AG10803 (cell line): ENCODE measurements around the gene PEA15.

Experiments
- DNase-seq: peaks from one replicate; pipeline ENCODE4 v3.0.0; 2010; ENCODE audit warnings: low read depth
- H3K4me3 ChIP-seq: 2 replicates; pipeline ENCODE4 v1.5.1; 2011; ENCODE audit warnings: mild to moderate bottlenecking, low read length, control low read depth
- CTCF ChIP-seq: conservative IDR thresholded peaks from 2 replicates; pipeline ENCODE4 v1.5.1; 2011; ENCODE audit warnings: mild to moderate bottlenecking, low read length, control low read depth, inconsistent platforms

The PEA15 gene

GRCh38 chr1:160200786-160201185 is 4.4 kb upstream of the PEA15 start:
- DNase-seq: no peak
- TF ChIP-seq CTCF: no peak
- no peak overlapping the region for H3K4me3 ChIP-seq

GRCh38 chr1:160204526-160205241 is 500 bp upstream of the PEA15 start:
- H3K4me3 ChIP-seq: peak overlapping the region; percentile 58
- TF ChIP-seq CTCF: no peak
- peak; percentile 37 for DNase-seq

GRCh38 chr1:160206036-160206389 is 829 bp downstream of the PEA15 start:
- peak; percentile 67 for DNase-seq

GRCh38 chr1:160206421-160207117 is 1.4 kb downstream of the PEA15 start:
- TF ChIP-seq CTCF: no peak
- peak overlapping the region; percentile 93 for H3K4me3 ChIP-seq
- peak; percentile 92 for DNase-seq

More at GRCh38 chr1:160206036-160206389, 829 bp downstream of the PEA15 start:
- H3K4me3 ChIP-seq: peak overlapping the region; percentile 93
- TF ChIP-seq CTCF: no peak

GRCh38 chr1:160207118-160207650 is 2.0 kb downstream of the PEA15 start:
- DNase-seq: no peak
- no peak for TF ChIP-seq CTCF
- peak overlapping the region; percentile 93 for H3K4me3 ChIP-seq

GRCh38 chr1:160207771-160208556 is 2.8 kb downstream of the PEA15 start:
- no peak for DNase-seq
- TF ChIP-seq CTCF: no peak
- peak overlapping the region; percentile 27 for H3K4me3 ChIP-seq
